K562 (cell line): Measurements from ENCODE around the gene DNASE2. TPM values are rescaled to one million over a fixed set of nuclear protein-coding genes. Genes with fewer than 3 reads are reported as not detected.

Experiments used
- CUX1 ChIP-seq: fragments of 200-800 bp; sonication (Bioruptor generic); IDR thresholded peaks from 2 replicates; pipeline ENCODE4 v1.6.1; 2016; ENCODE audit warnings: missing genetic modification characterization, missing compliant biosample characterization
- DDX20 ChIP-seq: fragments of 450-650 bp; IDR thresholded peaks from 2 replicates; pipeline ENCODE4 v1.6.1; 2016; ENCODE audit warnings: missing genetic modification characterization, low read depth, mild to moderate bottlenecking, missing compliant biosample characterization, moderate library complexity
- GTF2A2 ChIP-seq: IDR thresholded peaks from 2 replicates; pipeline ENCODE4 v1.6.1; 2016; ENCODE audit warnings: mild to moderate bottlenecking, missing genetic modification characterization, missing compliant biosample characterization
- HDAC8 ChIP-seq: fragments of 450-650 bp; IDR thresholded peaks from 2 replicates; pipeline ENCODE4 v1.6.1; 2016; ENCODE audit warnings: mild to moderate bottlenecking, missing genetic modification characterization, moderate library complexity, missing compliant biosample characterization
- HMG20B ChIP-seq: fragments of 250-450 bp; sonication (Bioruptor Pico); IDR thresholded peaks from 2 replicates; pipeline ENCODE4 v1.5.0; 2021; ENCODE audit warnings: mild to moderate bottlenecking
- ID3 ChIP-seq, 2 experiments: fragments of 250-450 bp in 1 of 2; fragments of 450-650 bp in 1 of 2; sonication (Bioruptor Pico) in 1 of 2; IDR thresholded peaks; 2 replicates each; pipeline versions ENCODE4 v1.6.1 to v1.8.0; 2016 to 2021; ENCODE audit warnings: mild to moderate bottlenecking in 2 of 2, moderate library complexity in 2 of 2, missing compliant biosample characterization in 1 of 2, missing genetic modification characterization in 1 of 2
- JUND ChIP-seq, 2 experiments: IDR thresholded peaks; 2 replicates in 1 of 2; 3 replicates in 1 of 2; pipeline ENCODE4 v1.6.1; 2011; ENCODE audit warnings: borderline replicate concordance in 2 of 2, low read depth in 2 of 2, low read length in 2 of 2, improper control_type of control experiment in 1 of 2, missing biosample characterization in 1 of 2, missing genetic modification characterization in 1 of 2, missing genetic modification reagents in 1 of 2
- MCM3 ChIP-seq: fragments of 450-650 bp; IDR thresholded peaks from 2 replicates; pipeline ENCODE4 v1.6.1; 2016
- MCM7 ChIP-seq, 2 experiments: fragments of 450-650 bp; IDR thresholded peaks; 2 replicates each; pipeline ENCODE4 v1.6.1; 2016 to 2018
- RBM22 ChIP-seq: fragments of 200-400 bp; formaldehyde crosslinking; IDR thresholded peaks from 2 replicates; pipeline ENCODE4 v1.6.1; 2018; ENCODE audit warnings: low read length, low read depth; ENCODE audit not compliant: poor library complexity, severe bottlenecking
- SMAD4 ChIP-seq: fragments of 250-450 bp; sonication (Bioruptor Pico); conservative IDR thresholded peaks from 2 replicates; pipeline ENCODE4 v1.8.0; 2021; ENCODE audit warnings: inconsistent platforms, mild to moderate bottlenecking, moderate library complexity
- SP1 ChIP-seq: sonication (generic); formaldehyde crosslinking; IDR thresholded peaks from 2 replicates; pipeline ENCODE4 v1.8.1; 2022; ENCODE audit warnings: mild to moderate bottlenecking, missing genetic modification reagents
- TEAD1 ChIP-seq, 2 experiments: fragments of 450-650 bp in 1 of 2; sonication (generic) in 1 of 2; formaldehyde crosslinking; IDR thresholded peaks; 2 replicates each; pipeline versions ENCODE4 v1.4.0 to v1.8.0; 2020 to 2022; ENCODE audit warnings: mild to moderate bottlenecking in 2 of 2, missing genetic modification reagents in 1 of 2
- ZBTB49 ChIP-seq: sonication (generic); formaldehyde crosslinking; IDR thresholded peaks from 2 replicates; pipeline ENCODE4 v1.8.0; 2022; ENCODE audit warnings: missing genetic modification reagents, mild to moderate bottlenecking, borderline replicate concordance
- ZNF121 ChIP-seq: sonication (generic); formaldehyde crosslinking; conservative IDR thresholded peaks from 2 replicates; pipeline ENCODE4 v1.8.0; 2022; ENCODE audit warnings: missing genetic modification reagents
- ZNF212 ChIP-seq: fragments of 450-650 bp; formaldehyde crosslinking; IDR thresholded peaks from 2 replicates; pipeline ENCODE4 v1.4.0; 2020; ENCODE audit warnings: mild to moderate bottlenecking
- ZNF354B ChIP-seq: fragments of 250-450 bp; sonication (Bioruptor Pico); IDR thresholded peaks from 2 replicates; pipeline ENCODE4 v1.4.0; 2020
- ZNF668 ChIP-seq: fragments of 250-450 bp; sonication (Bioruptor Pico); IDR thresholded peaks from 2 replicates; pipeline ENCODE4 v1.8.0; 2022; ENCODE audit warnings: mild to moderate bottlenecking, inconsistent platforms
- polyA plus RNA-seq, 8 experiments: library from polyadenylated mRNA; depleted of rRNA in 4 of 8; stranded (reverse) in 5 of 8; unstranded in 3 of 8; fragments of >200 nt; fragmentation: Nextera tagmentation in 2 of 8; fragmentation: Illumina TruSeq in 1 of 8; extraction: Ambion mirVana in 2 of 8; extraction: Trizol in 1 of 8; gene quantifications; 2 replicates each; pipeline versions ENCODE4 v1.2.1 to v1.2.3, GENCODE V29; 2011 to 2014; ENCODE audit warnings: inconsistent platforms in 1 of 8, missing spikeins in 1 of 8
- total RNA-seq, 7 experiments: library from RNA; depleted of rRNA in 6 of 7; stranded (reverse); fragments of >200 nt in 6 of 7; fragmentation: Illumina TruSeq in 2 of 7; extraction: Trizol in 2 of 7; gene quantifications; 2 replicates each; pipeline versions ENCODE4 v1.2.1 to v1.2.3, GENCODE V29; 2011 to 2021; ENCODE audit warnings: low replicate concordance in 1 of 7

DNASE2 gene
- total and polyA plus RNA-seq, 9 of the 15 experiments (the other 6 are each of a cell fraction or from before 2014, with no cell fraction given), result 4.4 to 27.0 (median 20.2) TPM

- TF ChIP-seq JUND (IDR thresholded peaks at IDR 0.05; ENCODE audit: borderline replicate concordance, low read depth, low read length) (no peak), JUND (tag; IDR thresholded peaks at IDR 0.05; ENCODE audit: borderline replicate concordance, low read depth, low read length) (0 out of 3 replicates have a peak, but pooled peaks have one; percentile 34), HMG20B (no peak), SMAD4 (CRISPR knock-in tag) (peak; percentile 95), SP1 (CRISPR knock-in tag) (no peak), MCM7 (IDR thresholded peaks at IDR 0.05) (no peak), CUX1 (peak; percentile 66), ZNF668 (CRISPR knock-in tag) (peak; percentile 94), ZBTB49 (CRISPR knock-in tag) (no peak), ZNF354B (CRISPR knock-in tag) (0 out of 2 replicates have a peak, but pooled peaks have one; percentile 37), TEAD1 (CRISPR knock-in tag; IDR thresholded peaks at IDR 0.05) (peak in 1 of 2 experiments; percentile 63; a peak in 1 of 4 replicates), ID3 (CRISPR knock-in tag; IDR thresholded peaks at IDR 0.05) (peak; percentile 58; the same call in 1 of the 2 replicates), ID3 (tag; IDR thresholded peaks at IDR 0.05) (peak; percentile 76; the same call in 1 of the 2 replicates), ZNF212 (peak; percentile 37; the same call in 1 of the 2 replicates), HDAC8 (peak; percentile 67; the same call in 1 of the 2 replicates), ZNF121 (peak; percentile 86), GTF2A2 (tag) (peak; percentile 80), DDX20 (tag) (0 out of 2 replicates have a peak, but pooled peaks have one; percentile 52), MCM3 (no peak), RBM22 (no peak)
- TF ChIP-seq, all 486 proteins: peak for 76
Measured at GRCh38 chr19:12882589-12882988, 1.3 kb upstream of the DNASE2 start (continued).
